Stimulated activated CD8-positive, alpha-beta memory T cell treated with anti-CD3 and anti-CD28 coated beads, Interleukin-4, amount 100 ng/mL, for 1 hour (primary cell): ENCODE data around the gene CBX4.

Source experiments
- DNase-seq, 2 donors: peaks; one replicate each; pipeline ENCODE4 v3.0.0-alpha.2; 2020; ENCODE audit warnings: low read depth in 2 of 2, low spot score in 1 of 2

The CBX4 gene

GRCh38 chr17:79839356-79840268 lies at the start of gene CBX4:
TSS of gene CBX4 (minus strand) at chr17:79839440. CDS start at chr17:79839251, 189 bp downstream.
- peak; percentile 68 to 84 for DNase-seq

- no peak for DNase-seq
Measured at GRCh38 chr17:79888009-79888540, 48.8 kb upstream of the CBX4 start.

- no peak for DNase-seq
Measured at GRCh38 chr17:79887451-79887991, 48.3 kb upstream of the CBX4 start.

- DNase-seq, result no peak
Measured at GRCh38 chr17:79883202-79883601, 44.0 kb upstream of the CBX4 start.

- DNase-seq, result no peak
Measured at GRCh38 chr17:79878329-79878947, 39.2 kb upstream of the CBX4 start.

- DNase-seq, result no peak
Measured at GRCh38 chr17:79877041-79877440, 37.8 kb upstream of the CBX4 start.

GRCh38 chr17:79875511-79875910 lies 36.3 kb upstream of the CBX4 start:
- no peak for DNase-seq

- no peak for DNase-seq
Measured at GRCh38 chr17:79874329-79874981, 35.2 kb upstream of the CBX4 start.

- no peak for DNase-seq
Measured at GRCh38 chr17:79873583-79873982, 34.3 kb upstream of the CBX4 start.

GRCh38 chr17:79872762-79873161 lies 33.5 kb upstream of the CBX4 start:
- no peak for DNase-seq

GRCh38 chr17:79871131-79871530 lies 31.9 kb upstream of the CBX4 start:
- DNase-seq, result no peak

- DNase-seq, result no peak
Measured at GRCh38 chr17:79870540-79870939, 31.3 kb upstream of the CBX4 start.

- DNase-seq, result no peak
Measured at GRCh38 chr17:79866791-79867518, 27.7 kb upstream of the CBX4 start.

- no peak for DNase-seq
Measured at GRCh38 chr17:79865351-79866210, 26.3 kb upstream of the CBX4 start.

- DNase-seq, result no peak
Measured at GRCh38 chr17:79864617-79865250, 25.5 kb upstream of the CBX4 start.

- DNase-seq, result no peak
Measured at GRCh38 chr17:79864147-79864546, 24.9 kb upstream of the CBX4 start.

- no peak for DNase-seq
Measured at GRCh38 chr17:79862771-79863440, 23.7 kb upstream of the CBX4 start.

GRCh38 chr17:79862238-79862637 lies 23.0 kb upstream of the CBX4 start:
- DNase-seq, result no peak
